K562 (cell line): Measurements from ENCODE around the gene PRSS57. TPM values are rescaled to one million over a fixed set of nuclear protein-coding genes. Genes with fewer than 3 reads are reported as not detected.

ENCODE experiments used
- DEAF1 ChIP-seq: fragments of 450-650 bp; formaldehyde crosslinking; IDR thresholded peaks from 2 replicates; pipeline ENCODE4 v1.4.0; 2020; ENCODE audit warnings: mild to moderate bottlenecking, moderate library complexity
- ELF2 ChIP-seq: fragments of 250-450 bp; sonication (Bioruptor Pico); IDR thresholded peaks from 2 replicates; pipeline ENCODE4 v1.5.0; 2021; ENCODE audit warnings: mild to moderate bottlenecking
- EWSR1 ChIP-seq: fragments of 450-650 bp; IDR thresholded peaks from 2 replicates; pipeline ENCODE4 v1.6.1; 2018; ENCODE audit warnings: borderline replicate concordance, mild to moderate bottlenecking, low read depth, moderate library complexity; ENCODE audit not compliant: partially characterized antibody
- GTF2A2 ChIP-seq: IDR thresholded peaks from 2 replicates; pipeline ENCODE4 v1.6.1; 2016; ENCODE audit warnings: mild to moderate bottlenecking, missing genetic modification characterization, missing compliant biosample characterization
- HES1 ChIP-seq: fragments of 450-650 bp; IDR thresholded peaks from 2 replicates; pipeline ENCODE4 v1.6.1; 2016; ENCODE audit warnings: low read depth, mild to moderate bottlenecking, moderate library complexity
- NELFE ChIP-seq: IDR thresholded peaks from 2 replicates; pipeline ENCODE4 v1.6.1; 2011; ENCODE audit warnings: mild to moderate bottlenecking; ENCODE audit not compliant: insufficient read depth, insufficient read length
- PPARD ChIP-seq: fragments of 250-450 bp; sonication (Bioruptor Pico); IDR thresholded peaks from 2 replicates; pipeline ENCODE4 v1.8.0; 2022; ENCODE audit warnings: inconsistent platforms, mild to moderate bottlenecking, moderate library complexity
- RBM14 ChIP-seq: fragments of 200-400 bp; formaldehyde crosslinking; IDR thresholded peaks from 2 replicates; pipeline ENCODE4 v1.6.1; 2018; ENCODE audit warnings: low read depth, mild to moderate bottlenecking, low read length, moderate library complexity, borderline replicate concordance; ENCODE audit not compliant: insufficient read depth
- SIN3A ChIP-seq, 2 experiments: fragments of 150-350 bp in 1 of 2; IDR thresholded peaks; 2 replicates each; pipeline ENCODE4 v1.6.1; 2011 to 2016; ENCODE audit warnings: borderline replicate concordance in 2 of 2, low read depth in 2 of 2, low read length in 2 of 2, mild to moderate bottlenecking in 2 of 2, moderate library complexity in 2 of 2; ENCODE audit not compliant: control insufficient read depth in 1 of 2
- SPI1 ChIP-seq: IDR thresholded peaks from 2 replicates; pipeline ENCODE4 v1.6.1; 2011; ENCODE audit warnings: low read depth, low read length, control low read depth, borderline replicate concordance
- UBTF ChIP-seq, 2 experiments: IDR thresholded peaks; 2 replicates each; pipeline ENCODE4 v1.6.1; 2012; ENCODE audit warnings: improper control_type of control experiment in 2 of 2, low read depth in 2 of 2, low read length in 2 of 2, borderline replicate concordance in 1 of 2
- ZBTB1 ChIP-seq: sonication (generic); formaldehyde crosslinking; IDR thresholded peaks from 2 replicates; pipeline ENCODE4 v1.8.1; 2023; ENCODE audit warnings: missing genetic modification reagents, low read depth, mild to moderate bottlenecking, borderline replicate concordance
- polyA plus RNA-seq, 8 experiments: library from polyadenylated mRNA; depleted of rRNA in 4 of 8; stranded (reverse) in 5 of 8; unstranded in 3 of 8; fragments of >200 nt; fragmentation: Nextera tagmentation in 2 of 8; fragmentation: Illumina TruSeq in 1 of 8; extraction: Ambion mirVana in 2 of 8; extraction: Trizol in 1 of 8; gene quantifications; 2 replicates each; pipeline versions ENCODE4 v1.2.1 to v1.2.3, GENCODE V29; 2011 to 2014; ENCODE audit warnings: inconsistent platforms in 1 of 8, missing spikeins in 1 of 8
- total RNA-seq, 7 experiments: library from RNA; depleted of rRNA in 6 of 7; stranded (reverse); fragments of >200 nt in 6 of 7; fragmentation: Illumina TruSeq in 2 of 7; extraction: Trizol in 2 of 7; gene quantifications; 2 replicates each; pipeline versions ENCODE4 v1.2.1 to v1.2.3, GENCODE V29; 2011 to 2021; ENCODE audit warnings: low replicate concordance in 1 of 7

PRSS57 gene
- total and polyA plus RNA-seq, 9 of the 15 experiments (the other 6 are each of a cell fraction or from before 2014, with no cell fraction given): 0.06 to 2.5 (median 1.3) TPM; not detected in 3

DNA sequence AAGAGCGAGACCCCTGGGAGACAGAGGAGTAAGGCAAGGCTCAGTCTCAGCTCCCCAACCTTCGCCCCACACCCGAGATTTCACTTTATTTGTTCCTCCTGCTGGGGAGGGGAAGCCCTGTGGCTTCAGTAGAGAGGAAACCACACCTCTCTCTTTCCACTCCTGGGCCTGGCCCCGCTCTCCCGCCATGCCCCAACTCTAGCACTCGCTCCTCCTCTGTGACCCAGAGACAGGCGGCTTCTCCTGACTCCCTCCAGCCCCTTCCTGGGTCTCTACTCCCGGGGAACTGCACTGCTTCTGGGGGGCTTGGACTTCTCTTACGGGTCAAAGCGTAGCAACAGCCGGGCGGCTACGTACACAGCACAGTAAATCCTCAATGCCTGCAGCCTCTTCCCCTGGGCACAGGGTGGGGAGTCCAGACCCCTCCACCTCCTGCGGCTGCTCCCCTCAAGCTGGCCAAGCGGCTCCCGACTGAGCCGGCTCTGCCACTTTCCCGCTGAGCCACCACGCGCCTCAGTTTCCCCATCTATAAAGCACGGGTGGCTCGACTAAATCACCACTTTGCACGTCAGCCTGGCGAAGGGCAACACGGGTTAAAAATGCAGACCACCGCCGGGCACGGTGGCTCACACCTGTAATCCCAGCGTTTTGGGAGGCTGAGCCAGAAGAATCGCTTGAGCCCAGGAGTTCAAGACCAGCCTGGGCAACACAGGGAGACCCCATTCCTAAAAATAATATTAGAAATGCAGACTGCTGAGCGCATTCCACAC is 33.6 kb downstream of the PRSS57 start (continued):
- TF ChIP-seq SIN3A (IDR thresholded peaks at IDR 0.05; ENCODE audit: borderline replicate concordance in 2 of 2, control insufficient read depth in 1 of 2, low read depth in 2 of 2, low read length in 2 of 2) (0 out of 4 replicates have a peak, but pooled peaks of 1 of the 2 experiments have one; percentile 19), HES1 (no peak), ZBTB1 (CRISPR knock-in tag) (0 out of 2 replicates have a peak, but pooled peaks have one; percentile 39), SPI1 (peak; percentile 1; the same call in 1 of the 2 replicates), RBM14 (no peak), EWSR1 (no peak), NELFE (no peak), GTF2A2 (no peak), PPARD (CRISPR knock-in tag) (no peak), DEAF1 (CRISPR knock-in tag) (no peak), UBTF (IDR thresholded peaks at IDR 0.05; ENCODE audit: borderline replicate concordance in 1 of 2, low read depth in 2 of 2, low read length in 2 of 2) (0 out of 4 replicates have a peak, but pooled peaks of 1 of the 2 experiments have one; percentile 14), ELF2 (no peak)
